Measurements from ENCODE around the gene ZNF408.

DNA sequence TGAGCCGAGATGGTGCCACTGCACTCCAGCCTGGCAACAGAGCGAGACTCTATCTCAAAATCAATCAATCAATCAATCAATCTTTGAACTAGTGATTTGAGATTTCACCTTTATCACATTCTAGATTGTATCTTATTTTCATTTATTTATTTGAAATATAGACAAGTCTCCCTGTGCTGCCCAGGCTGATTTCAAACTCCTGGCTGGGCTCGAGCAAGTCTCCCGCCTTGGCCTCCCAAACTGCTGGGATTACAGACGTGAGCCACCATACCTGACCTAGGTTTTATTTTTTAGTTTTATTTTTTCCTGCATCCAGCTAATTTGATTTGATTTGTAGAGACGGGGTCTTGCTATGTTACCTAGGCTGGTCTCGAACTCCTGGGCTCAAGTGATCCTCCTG is 35.3 kb downstream of the ZNF408 start:
- TF ChIP-seq, protein P1, sequence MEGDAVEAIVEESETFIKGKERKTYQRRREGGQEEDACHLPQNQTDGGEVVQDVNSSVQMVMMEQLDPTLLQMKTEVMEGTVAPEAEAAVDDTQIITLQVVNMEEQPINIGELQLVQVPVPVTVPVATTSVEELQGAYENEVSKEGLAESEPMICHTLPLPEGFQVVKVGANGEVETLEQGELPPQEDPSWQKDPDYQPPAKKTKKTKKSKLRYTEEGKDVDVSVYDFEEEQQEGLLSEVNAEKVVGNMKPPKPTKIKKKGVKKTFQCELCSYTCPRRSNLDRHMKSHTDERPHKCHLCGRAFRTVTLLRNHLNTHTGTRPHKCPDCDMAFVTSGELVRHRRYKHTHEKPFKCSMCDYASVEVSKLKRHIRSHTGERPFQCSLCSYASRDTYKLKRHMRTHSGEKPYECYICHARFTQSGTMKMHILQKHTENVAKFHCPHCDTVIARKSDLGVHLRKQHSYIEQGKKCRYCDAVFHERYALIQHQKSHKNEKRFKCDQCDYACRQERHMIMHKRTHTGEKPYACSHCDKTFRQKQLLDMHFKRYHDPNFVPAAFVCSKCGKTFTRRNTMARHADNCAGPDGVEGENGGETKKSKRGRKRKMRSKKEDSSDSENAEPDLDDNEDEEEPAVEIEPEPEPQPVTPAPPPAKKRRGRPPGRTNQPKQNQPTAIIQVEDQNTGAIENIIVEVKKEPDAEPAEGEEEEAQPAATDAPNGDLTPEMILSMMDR (optimal IDR thresholded peaks at IDR 0.05 in 1 of 3, IDR thresholded peaks at IDR 0.05 in 1 of 3, conservative IDR thresholded peaks at IDR 0.05 in 1 of 3; ENCODE audit: extremely low read depth in 1 of 3, insufficient read depth in 2 of 3, low read length in 3 of 3): no peak
- TF ChIP-seq EZH2 (IDR thresholded peaks at IDR 0.05; ENCODE audit: low read length): no peak

All from keratinocyte (primary cell).